ENCODE measurements around the gene TBC1D24. TPM values are rescaled to one million over a fixed set of nuclear protein-coding genes. Genes with fewer than 3 reads are reported as not detected.

Gene TBC1D24
- total RNA-seq, 1 donor: 19.4 TPM

DNA sequence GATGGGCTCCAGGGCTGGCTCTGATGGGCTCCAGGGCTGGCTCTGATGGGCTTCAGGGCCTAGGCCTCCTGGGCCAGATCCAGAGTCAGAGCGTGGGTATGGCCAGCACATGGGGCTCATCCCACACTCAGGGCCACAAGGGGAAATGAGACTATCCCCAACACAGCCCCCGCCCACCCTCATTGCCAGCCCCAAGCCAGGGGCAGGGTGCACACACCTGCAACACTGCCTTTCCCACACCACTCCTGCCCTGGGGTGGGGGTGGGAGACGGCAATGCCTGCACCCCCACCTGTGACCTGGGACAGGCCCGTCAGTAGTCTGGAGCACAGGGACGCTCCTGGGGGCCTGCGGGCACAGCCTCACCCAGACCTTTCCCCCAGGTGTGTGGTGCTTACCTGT lies 24.5 kb downstream of the TBC1D24 start:
- DNase-seq (ENCODE audit: low read depth): no peak
- TF ChIP-seq, protein P1, sequence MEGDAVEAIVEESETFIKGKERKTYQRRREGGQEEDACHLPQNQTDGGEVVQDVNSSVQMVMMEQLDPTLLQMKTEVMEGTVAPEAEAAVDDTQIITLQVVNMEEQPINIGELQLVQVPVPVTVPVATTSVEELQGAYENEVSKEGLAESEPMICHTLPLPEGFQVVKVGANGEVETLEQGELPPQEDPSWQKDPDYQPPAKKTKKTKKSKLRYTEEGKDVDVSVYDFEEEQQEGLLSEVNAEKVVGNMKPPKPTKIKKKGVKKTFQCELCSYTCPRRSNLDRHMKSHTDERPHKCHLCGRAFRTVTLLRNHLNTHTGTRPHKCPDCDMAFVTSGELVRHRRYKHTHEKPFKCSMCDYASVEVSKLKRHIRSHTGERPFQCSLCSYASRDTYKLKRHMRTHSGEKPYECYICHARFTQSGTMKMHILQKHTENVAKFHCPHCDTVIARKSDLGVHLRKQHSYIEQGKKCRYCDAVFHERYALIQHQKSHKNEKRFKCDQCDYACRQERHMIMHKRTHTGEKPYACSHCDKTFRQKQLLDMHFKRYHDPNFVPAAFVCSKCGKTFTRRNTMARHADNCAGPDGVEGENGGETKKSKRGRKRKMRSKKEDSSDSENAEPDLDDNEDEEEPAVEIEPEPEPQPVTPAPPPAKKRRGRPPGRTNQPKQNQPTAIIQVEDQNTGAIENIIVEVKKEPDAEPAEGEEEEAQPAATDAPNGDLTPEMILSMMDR (IDR thresholded peaks at IDR 0.05; ENCODE audit: insufficient read depth, low read depth, low read length): no peak
- H3K4me3 ChIP-seq (ENCODE audit: low read depth, low read length): no peak overlapping the region

DNA sequence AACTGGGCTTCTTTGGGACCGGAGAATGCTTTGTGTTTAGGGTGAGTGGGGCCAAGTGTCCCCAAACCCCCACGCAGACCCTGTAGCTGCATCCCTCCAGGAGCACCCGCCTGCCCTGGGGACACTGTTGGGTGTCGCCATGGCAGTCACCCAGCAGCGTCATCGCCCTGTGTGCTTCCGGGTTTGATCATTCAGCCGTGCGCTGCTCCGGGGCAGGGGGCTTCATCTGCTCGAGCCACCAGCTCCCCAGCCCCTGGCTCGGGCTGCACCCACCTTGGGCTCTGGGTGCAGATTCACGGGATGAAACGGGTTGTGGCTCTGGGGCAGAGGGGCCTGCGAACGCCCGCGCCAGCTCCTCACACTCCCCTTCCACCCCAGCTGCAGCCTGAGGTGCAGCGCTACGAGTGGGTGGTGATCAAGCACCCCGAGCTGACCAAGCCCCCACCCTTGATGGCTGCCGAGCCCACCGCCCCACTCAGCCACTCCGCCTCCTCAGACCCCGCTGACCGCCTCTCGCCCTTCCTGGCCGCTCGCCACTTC lies 25.0 kb downstream of the TBC1D24 start:
- no peak overlapping the region for H3K4me3 ChIP-seq (ENCODE audit: low read depth, low read length)
- no peak for DNase-seq (ENCODE audit: low read depth)
- TF ChIP-seq, protein P1 (IDR thresholded peaks at IDR 0.05; ENCODE audit: insufficient read depth, low read depth, low read length): no peak

DNA sequence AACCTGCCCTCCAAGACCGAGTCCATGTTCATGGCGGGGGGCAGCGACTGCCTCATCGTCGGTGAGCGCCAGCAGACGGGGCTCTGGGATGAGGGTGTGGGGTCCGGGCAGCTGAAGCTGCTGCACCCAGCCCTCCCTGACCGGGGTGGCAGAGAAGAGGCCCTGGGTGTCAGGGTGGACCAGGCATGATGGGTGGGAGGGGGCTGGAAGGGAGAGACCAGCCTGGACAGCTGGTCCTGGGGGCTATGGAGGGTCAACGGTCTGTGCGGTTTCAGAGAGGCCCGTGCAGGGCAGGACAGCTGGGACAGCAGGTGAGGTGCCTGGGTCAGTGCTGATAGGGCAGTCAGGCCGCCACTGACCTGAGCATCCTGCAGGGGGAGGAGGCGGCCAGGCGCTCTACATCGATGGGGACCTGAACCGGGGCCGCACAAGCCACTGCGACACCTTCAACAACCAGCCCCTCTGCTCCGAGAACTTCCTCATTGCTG lies 25.5 kb downstream of the TBC1D24 start:
- TF ChIP-seq, protein P1 (IDR thresholded peaks at IDR 0.05; ENCODE audit: insufficient read depth, low read depth, low read length): no peak
- H3K4me3 ChIP-seq (ENCODE audit: low read depth, low read length): no peak overlapping the region
- DNase-seq (ENCODE audit: low read depth): no peak

DNA sequence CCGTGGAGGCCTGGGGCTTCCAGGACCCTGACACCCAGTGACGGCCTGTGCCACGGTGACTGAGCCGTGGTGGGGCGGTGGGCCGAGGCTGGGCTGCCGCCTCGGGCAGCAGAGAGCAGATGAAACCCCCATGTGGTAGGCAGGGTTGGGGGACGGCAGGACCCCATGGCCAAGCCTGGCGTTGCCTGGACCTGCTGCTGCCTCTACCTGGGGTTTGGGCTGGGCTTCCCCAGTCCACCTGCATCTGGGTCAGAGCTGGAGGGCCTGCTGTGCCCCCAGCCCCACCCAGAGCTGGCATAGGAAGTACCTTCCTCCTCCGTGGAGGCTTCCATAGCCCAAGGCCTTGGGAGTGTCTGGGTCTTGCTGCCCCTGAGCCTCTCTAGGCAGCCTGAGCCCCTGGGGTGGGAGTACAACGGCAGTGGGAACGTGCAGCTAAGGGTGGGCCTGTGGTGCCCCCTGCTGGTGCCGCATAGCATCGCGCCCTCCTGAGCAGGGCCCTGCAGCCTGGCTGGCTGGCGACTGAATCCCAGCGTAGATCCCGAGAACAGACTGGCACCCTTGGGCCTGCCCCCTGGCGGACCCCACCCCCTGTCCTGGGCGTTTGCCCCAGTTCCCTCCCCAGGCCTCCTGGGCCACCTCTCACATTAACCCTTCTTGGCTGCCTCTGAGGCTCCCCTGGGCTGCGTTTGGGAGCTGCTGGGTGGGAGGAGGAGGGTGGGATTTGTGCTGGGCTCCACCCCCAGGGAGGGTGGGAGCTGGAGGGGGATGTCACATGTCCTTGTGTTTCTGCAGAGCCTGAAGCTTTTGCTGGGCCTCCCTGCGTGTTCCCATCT lies 26.2 kb downstream of the TBC1D24 start:
- TF ChIP-seq, protein P1 (IDR thresholded peaks at IDR 0.05; ENCODE audit: insufficient read depth, low read depth, low read length): peak; percentile 97
- peak overlapping the region; percentile 43 for H3K4me3 ChIP-seq (ENCODE audit: low read depth, low read length)
- peak; percentile 85 for DNase-seq (ENCODE audit: low read depth)

DNA sequence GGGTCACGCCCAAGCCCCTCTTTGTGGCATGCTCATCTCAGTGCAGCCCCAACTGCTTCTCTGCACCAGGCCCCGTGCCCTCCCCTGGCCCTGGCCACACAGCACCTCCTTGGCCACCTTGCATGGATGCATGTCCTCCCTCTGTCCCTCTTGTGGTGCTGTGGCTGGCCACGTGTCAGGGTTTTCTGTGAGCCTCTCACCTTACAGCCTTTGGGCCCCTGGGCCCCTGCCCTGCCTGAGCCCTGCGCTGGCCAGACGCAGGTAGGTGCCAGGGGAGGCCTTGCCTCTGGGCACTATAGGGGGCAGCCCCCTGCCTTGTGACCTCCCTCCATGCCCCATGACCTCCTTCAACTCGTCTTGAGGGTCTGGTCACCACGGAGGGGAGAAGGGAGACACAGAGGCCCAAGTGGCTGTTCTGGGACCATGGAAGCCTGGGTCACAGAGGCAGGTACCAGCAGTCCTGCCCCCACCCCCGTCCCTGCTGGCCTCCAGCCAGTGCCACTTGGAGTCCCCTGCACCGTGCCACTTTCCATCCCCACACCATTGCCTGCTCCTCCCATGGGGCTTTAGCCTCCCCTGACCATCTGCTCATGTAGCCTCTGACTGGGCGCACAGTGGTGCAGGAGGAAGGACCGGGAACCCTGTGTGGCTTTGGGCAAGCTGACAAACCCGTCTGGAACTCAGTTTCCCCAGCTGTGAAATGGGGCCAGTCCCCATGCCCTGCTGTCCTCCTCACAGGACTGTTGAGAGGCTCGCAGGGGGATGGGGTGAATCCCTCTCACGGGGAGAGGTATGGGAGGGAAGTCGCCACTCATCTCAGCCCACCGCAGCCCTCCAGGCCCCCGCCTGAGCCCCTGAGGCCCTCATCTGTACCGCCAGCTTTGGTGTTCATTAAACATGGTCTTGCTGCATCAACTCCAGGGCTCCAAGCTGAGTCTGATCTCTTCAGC lies 27.3 kb downstream of the TBC1D24 start:
- TF ChIP-seq, protein P1 (IDR thresholded peaks at IDR 0.05; ENCODE audit: insufficient read depth, low read depth, low read length): no peak
- no peak overlapping the region for H3K4me3 ChIP-seq (ENCODE audit: low read depth, low read length)
- DNase-seq (ENCODE audit: low read depth): no peak

DNA sequence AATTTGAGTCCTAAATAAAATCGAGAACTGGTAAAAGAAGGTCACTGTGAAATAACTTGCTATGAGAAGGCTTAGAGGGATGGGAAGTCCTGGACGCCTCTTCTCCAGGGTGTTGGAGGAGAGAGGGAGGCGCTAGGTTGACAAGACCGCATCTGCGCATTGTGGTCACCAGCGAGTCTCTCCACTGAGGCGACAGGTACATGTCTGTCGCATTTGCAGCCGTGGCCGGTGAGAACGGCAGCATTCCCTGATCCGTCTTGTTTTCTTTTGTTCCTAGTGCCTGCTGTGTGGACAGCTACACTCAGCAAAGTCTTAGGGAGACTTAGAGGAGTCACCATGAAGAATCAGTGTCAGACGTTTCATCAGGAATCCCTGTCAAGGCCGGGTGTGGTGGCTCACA lies 30.8 kb downstream of the TBC1D24 start:
- TF ChIP-seq, protein P1 (IDR thresholded peaks at IDR 0.05; ENCODE audit: insufficient read depth, low read depth, low read length): no peak
- H3K4me3 ChIP-seq (ENCODE audit: low read depth, low read length): no peak overlapping the region
- no peak for DNase-seq (ENCODE audit: low read depth)

Measured in fibroblast of villous mesenchyme (primary cell).